Epithelial cell of esophagus (primary cell): ENCODE measurements around the gene KIAA1217.

Source experiments
- DNase-seq: peaks from one replicate; pipeline ENCODE4 v3.0.0; 2010; ENCODE audit warnings: low read depth
- H3K4me3 ChIP-seq: 2 replicates; pipeline ENCODE4 v1.5.1; 2011; ENCODE audit warnings: mild to moderate bottlenecking, low read length, control low read depth
- CTCF ChIP-seq: IDR thresholded peaks from 2 replicates; pipeline ENCODE4 v1.5.1; 2011; ENCODE audit warnings: low read depth, mild to moderate bottlenecking, low read length, control low read depth, inconsistent platforms; ENCODE audit not compliant: insufficient read depth; ENCODE audit errors: missing control alignments

The KIAA1217 gene

GRCh38 chr10:24209432-24209771 is 464 bp downstream of the KIAA1217 start:
- DNase-seq, result peak; percentile 90

GRCh38 chr10:24209946-24210491 is 1.1 kb downstream of the KIAA1217 start:
- H3K4me3 ChIP-seq, result no peak overlapping the region
- no peak for TF ChIP-seq CTCF

More at GRCh38 chr10:24209432-24209771, 464 bp downstream of the KIAA1217 start:
- peak overlapping the region; percentile 40 for H3K4me3 ChIP-seq
- TF ChIP-seq CTCF, result no peak

GRCh38 chr10:24210501-24210900 is 1.6 kb downstream of the KIAA1217 start:
- no peak overlapping the region for H3K4me3 ChIP-seq
- no peak for DNase-seq
- no peak for TF ChIP-seq CTCF

More at GRCh38 chr10:24209946-24210491, 1.1 kb downstream of the KIAA1217 start:
- DNase-seq, result peak; percentile 90

- TF ChIP-seq CTCF, result no peak
Observed at GRCh38 chr10:24213266-24213665, 4.3 kb downstream of the KIAA1217 start.

GRCh38 chr10:24213881-24214280 is 4.9 kb downstream of the KIAA1217 start:
- no peak for DNase-seq
- H3K4me3 ChIP-seq, result no peak overlapping the region
- TF ChIP-seq CTCF, result no peak

More at GRCh38 chr10:24213266-24213665, 4.3 kb downstream of the KIAA1217 start:
- no peak for DNase-seq
- H3K4me3 ChIP-seq, result no peak overlapping the region

GRCh38 chr10:24214762-24215161 is 5.8 kb downstream of the KIAA1217 start:
- H3K4me3 ChIP-seq, result no peak overlapping the region
- DNase-seq, result no peak
- TF ChIP-seq CTCF, result no peak

- DNase-seq, result peak; percentile 39
- TF ChIP-seq CTCF, result no peak
- no peak overlapping the region for H3K4me3 ChIP-seq
Observed at GRCh38 chr10:24215196-24215595, 6.3 kb downstream of the KIAA1217 start.
